PFSK-1 (cell line): ENCODE results near the gene EPB41L4B.

Experiments
- FOXP2 ChIP-seq: optimal IDR thresholded peaks from 2 replicates; pipeline ENCODE3; 2011; ENCODE audit warnings: borderline replicate concordance, control low read depth, inconsistent platforms; ENCODE audit not compliant: insufficient read depth; ENCODE audit errors: extremely low read length, extremely low read depth
- POLR2AphosphoS5 ChIP-seq: IDR thresholded peaks from 2 replicates; pipeline ENCODE4 v1.6.1; 2012; ENCODE audit warnings: low read depth, mild to moderate bottlenecking, control low read depth, low read length, moderate library complexity
- SIN3A ChIP-seq: IDR thresholded peaks from 2 replicates; pipeline ENCODE4 v1.6.1; 2012; ENCODE audit warnings: mild to moderate bottlenecking, low read length, moderate library complexity, borderline replicate concordance; ENCODE audit not compliant: insufficient read depth
- TAF1 ChIP-seq: IDR thresholded peaks from 2 replicates; pipeline ENCODE4 v1.6.1; 2012; ENCODE audit warnings: low read length, control low read depth, borderline replicate concordance; ENCODE audit not compliant: insufficient read depth
- TF ChIP-seq, protein P1 (sequence below), 2 experiments: IDR thresholded peaks; 2 replicates each; pipeline versions ENCODE4 v1.6.1 to v1.8.0; 2011 to 2012; ENCODE audit warnings: low read depth in 2 of 2, low read length in 2 of 2, control low read depth in 1 of 2, inconsistent platforms in 1 of 2, mild to moderate bottlenecking in 1 of 2, moderate library complexity in 1 of 2; ENCODE audit not compliant: insufficient read depth in 1 of 2

Gene EPB41L4B

GRCh38 chr9:109273869-109274268 is 47.0 kb downstream of the EPB41L4B start:
- TF ChIP-seq, protein P1, sequence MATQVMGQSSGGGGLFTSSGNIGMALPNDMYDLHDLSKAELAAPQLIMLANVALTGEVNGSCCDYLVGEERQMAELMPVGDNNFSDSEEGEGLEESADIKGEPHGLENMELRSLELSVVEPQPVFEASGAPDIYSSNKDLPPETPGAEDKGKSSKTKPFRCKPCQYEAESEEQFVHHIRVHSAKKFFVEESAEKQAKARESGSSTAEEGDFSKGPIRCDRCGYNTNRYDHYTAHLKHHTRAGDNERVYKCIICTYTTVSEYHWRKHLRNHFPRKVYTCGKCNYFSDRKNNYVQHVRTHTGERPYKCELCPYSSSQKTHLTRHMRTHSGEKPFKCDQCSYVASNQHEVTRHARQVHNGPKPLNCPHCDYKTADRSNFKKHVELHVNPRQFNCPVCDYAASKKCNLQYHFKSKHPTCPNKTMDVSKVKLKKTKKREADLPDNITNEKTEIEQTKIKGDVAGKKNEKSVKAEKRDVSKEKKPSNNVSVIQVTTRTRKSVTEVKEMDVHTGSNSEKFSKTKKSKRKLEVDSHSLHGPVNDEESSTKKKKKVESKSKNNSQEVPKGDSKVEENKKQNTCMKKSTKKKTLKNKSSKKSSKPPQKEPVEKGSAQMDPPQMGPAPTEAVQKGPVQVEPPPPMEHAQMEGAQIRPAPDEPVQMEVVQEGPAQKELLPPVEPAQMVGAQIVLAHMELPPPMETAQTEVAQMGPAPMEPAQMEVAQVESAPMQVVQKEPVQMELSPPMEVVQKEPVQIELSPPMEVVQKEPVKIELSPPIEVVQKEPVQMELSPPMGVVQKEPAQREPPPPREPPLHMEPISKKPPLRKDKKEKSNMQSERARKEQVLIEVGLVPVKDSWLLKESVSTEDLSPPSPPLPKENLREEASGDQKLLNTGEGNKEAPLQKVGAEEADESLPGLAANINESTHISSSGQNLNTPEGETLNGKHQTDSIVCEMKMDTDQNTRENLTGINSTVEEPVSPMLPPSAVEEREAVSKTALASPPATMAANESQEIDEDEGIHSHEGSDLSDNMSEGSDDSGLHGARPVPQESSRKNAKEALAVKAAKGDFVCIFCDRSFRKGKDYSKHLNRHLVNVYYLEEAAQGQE (IDR thresholded peaks at IDR 0.05; ENCODE audit: insufficient read depth in 1 of 2, low read depth in 2 of 2, low read length in 2 of 2): no peak
- no peak for TF ChIP-seq TAF1
- no peak for TF ChIP-seq SIN3A
- TF ChIP-seq POLR2AphosphoS5: no peak
- TF ChIP-seq FOXP2: no peak

DNA sequence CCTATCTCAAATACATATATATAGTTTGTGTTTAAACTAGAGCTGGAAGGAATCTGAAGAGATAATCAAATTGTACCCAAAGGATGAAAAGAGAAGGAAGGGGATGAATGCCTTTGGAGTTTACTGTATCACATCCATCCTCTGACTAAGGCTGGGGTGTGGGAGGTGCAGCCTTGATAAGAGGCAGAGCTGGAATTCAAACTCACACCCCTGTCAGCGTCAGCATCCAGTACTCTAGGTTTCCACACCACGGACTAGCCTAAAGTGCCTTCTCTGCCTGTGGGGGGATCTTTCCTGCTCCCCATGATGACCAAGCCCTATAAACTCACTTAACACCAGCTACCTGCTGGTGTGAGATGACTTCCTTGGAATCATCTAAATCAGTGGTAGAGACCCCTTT is 48.1 kb downstream of the EPB41L4B start:
- TF ChIP-seq, protein P1 (IDR thresholded peaks at IDR 0.05; ENCODE audit: insufficient read depth in 1 of 2, low read depth in 2 of 2, low read length in 2 of 2): no peak
- TF ChIP-seq POLR2AphosphoS5: no peak
- TF ChIP-seq FOXP2: no peak
- no peak for TF ChIP-seq SIN3A
- no peak for TF ChIP-seq TAF1

DNA sequence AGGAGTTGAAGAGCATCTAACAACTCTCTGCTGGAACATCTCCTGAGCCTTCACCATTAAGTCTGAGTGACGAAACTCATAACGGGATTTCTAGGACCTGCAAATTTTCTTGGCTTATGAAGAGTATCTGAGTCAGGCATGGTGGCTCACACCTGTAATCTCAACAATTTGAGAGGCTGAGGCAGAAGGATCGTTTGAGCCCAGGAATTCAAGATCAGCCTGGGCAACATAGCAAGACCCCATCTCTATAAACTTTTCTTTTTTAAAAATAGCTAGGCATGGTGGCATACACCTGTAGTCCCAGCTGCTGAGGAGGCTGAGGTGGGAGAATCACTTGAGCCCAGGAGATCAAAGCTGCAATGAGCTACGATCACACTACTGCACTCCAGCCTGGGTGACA is 48.8 kb downstream of the EPB41L4B start:
- TF ChIP-seq, protein P1 (IDR thresholded peaks at IDR 0.05; ENCODE audit: insufficient read depth in 1 of 2, low read depth in 2 of 2, low read length in 2 of 2): no peak
- no peak for TF ChIP-seq SIN3A
- no peak for TF ChIP-seq POLR2AphosphoS5
- no peak for TF ChIP-seq TAF1
- TF ChIP-seq FOXP2: no peak

- TF ChIP-seq, protein P1 (IDR thresholded peaks at IDR 0.05; ENCODE audit: insufficient read depth in 1 of 2, low read depth in 2 of 2, low read length in 2 of 2): no peak
- TF ChIP-seq TAF1: no peak
- TF ChIP-seq POLR2AphosphoS5: no peak
- TF ChIP-seq FOXP2: no peak
- no peak for TF ChIP-seq SIN3A
Measured at GRCh38 chr9:109270971-109271925, 49.6 kb downstream of the EPB41L4B start.
